Measurements from ENCODE around the gene ABHD14A. TPM values are rescaled to one million over a fixed set of nuclear protein-coding genes. Genes with fewer than 3 reads are reported as not detected.

ABHD14A gene
- total RNA-seq, 2 experiments from 2014 or later, result 7.5 to 8.9 TPM

GRCh38 chr3:51986010-51986947, 11.4 kb downstream of the ABHD14A start:
- intact Hi-C loops (cut with micrococcal nuclease; ENCODE audit: unreplicated experiment), result no loop called here
- H3K36me3 ChIP-seq (ENCODE audit: insufficient read depth, low read length), result peaks cover 1% of the 10 kb centered on the region
- no peak overlapping the region for H3K4me3 ChIP-seq (ENCODE audit: low read depth, low read length, poor library complexity, severe bottlenecking)
- H3K9me2 ChIP-seq (ENCODE audit: insufficient read depth, low read length), result no peaks in the 10 kb centered on the region
- POLR2A ChIA-PET, result no interaction called here
- H2AFZ ChIP-seq (ENCODE audit: low read length), result no peak overlapping the region
- BruUV-seq (replicated peaks), result no TSS peak
- H3K4me2 ChIP-seq (ENCODE audit: low read length), result no peak overlapping the region
- TF ChIP-seq, protein P1, sequence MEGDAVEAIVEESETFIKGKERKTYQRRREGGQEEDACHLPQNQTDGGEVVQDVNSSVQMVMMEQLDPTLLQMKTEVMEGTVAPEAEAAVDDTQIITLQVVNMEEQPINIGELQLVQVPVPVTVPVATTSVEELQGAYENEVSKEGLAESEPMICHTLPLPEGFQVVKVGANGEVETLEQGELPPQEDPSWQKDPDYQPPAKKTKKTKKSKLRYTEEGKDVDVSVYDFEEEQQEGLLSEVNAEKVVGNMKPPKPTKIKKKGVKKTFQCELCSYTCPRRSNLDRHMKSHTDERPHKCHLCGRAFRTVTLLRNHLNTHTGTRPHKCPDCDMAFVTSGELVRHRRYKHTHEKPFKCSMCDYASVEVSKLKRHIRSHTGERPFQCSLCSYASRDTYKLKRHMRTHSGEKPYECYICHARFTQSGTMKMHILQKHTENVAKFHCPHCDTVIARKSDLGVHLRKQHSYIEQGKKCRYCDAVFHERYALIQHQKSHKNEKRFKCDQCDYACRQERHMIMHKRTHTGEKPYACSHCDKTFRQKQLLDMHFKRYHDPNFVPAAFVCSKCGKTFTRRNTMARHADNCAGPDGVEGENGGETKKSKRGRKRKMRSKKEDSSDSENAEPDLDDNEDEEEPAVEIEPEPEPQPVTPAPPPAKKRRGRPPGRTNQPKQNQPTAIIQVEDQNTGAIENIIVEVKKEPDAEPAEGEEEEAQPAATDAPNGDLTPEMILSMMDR (conservative IDR thresholded peaks at IDR 0.05; ENCODE audit: low read length), result no peak
- TF ChIP-seq EZH2phosphoT487 (IDR thresholded peaks at IDR 0.05; ENCODE audit: borderline replicate concordance, low read depth, low read length), result no peak
- H4K20me1 ChIP-seq (ENCODE audit: insufficient read depth, low read length), result no peaks in the 10 kb centered on the region
- no peaks in the 10 kb centered on the region for H3K9me3 ChIP-seq (ENCODE audit: low read length)
- no peaks in the 10 kb centered on the region for H3K79me2 ChIP-seq (ENCODE audit: insufficient read depth, low read depth, low read length)
- DNase-seq (ENCODE audit: low spot score), result no peak
- peaks cover 9% of the 10 kb centered on the region for H3K4me1 ChIP-seq (ENCODE audit: insufficient read depth, low read length, poor library complexity, severe bottlenecking)
- no peak overlapping the region for H3K27ac ChIP-seq (ENCODE audit: low read depth, low read length, poor library complexity, severe bottlenecking)
- CTCF ChIA-PET (ENCODE audit: unreplicated experiment), result no interaction called here

GRCh38 chr3:51987568-51987967, 12.7 kb downstream of the ABHD14A start:
- CTCF ChIA-PET (ENCODE audit: unreplicated experiment), result no interaction called here
- Histone ChIP-seq H3K9me3 (ENCODE audit: low read length) (no peaks in the 10 kb centered on the region), H3K9me2 (ENCODE audit: insufficient read depth, low read length) (no peaks in the 10 kb centered on the region), H3K36me3 (ENCODE audit: insufficient read depth, low read length) (peaks cover 14% of the 10 kb centered on the region), H3K4me1 (ENCODE audit: insufficient read depth, low read length, poor library complexity, severe bottlenecking) (peaks cover 20% of the 10 kb centered on the region), H2AFZ (ENCODE audit: low read length) (no peak overlapping the region), H4K20me1 (ENCODE audit: insufficient read depth, low read length) (peaks cover 6% of the 10 kb centered on the region; the same call in 1 of the 2 replicates), H3K27ac (ENCODE audit: low read depth, low read length, poor library complexity, severe bottlenecking) (no peak overlapping the region), H3K4me3 (ENCODE audit: low read depth, low read length, poor library complexity, severe bottlenecking) (no peak overlapping the region), H3K4me2 (ENCODE audit: low read length) (no peak overlapping the region), H3K79me2 (ENCODE audit: insufficient read depth, low read depth, low read length) (no peaks in the 10 kb centered on the region)
- DNase-seq (ENCODE audit: low spot score), result no peak
- BruUV-seq (replicated peaks), result no TSS peak
- POLR2A ChIA-PET, result no interaction called here
- intact Hi-C loops (cut with micrococcal nuclease; ENCODE audit: unreplicated experiment), result no loop called here
- no peak for TF ChIP-seq EZH2phosphoT487 (IDR thresholded peaks at IDR 0.05; ENCODE audit: borderline replicate concordance, low read depth, low read length)
- TF ChIP-seq, protein P1 (conservative IDR thresholded peaks at IDR 0.05; ENCODE audit: low read length), result no peak

All from OCI-LY7 (cell line).